Liver (tissue), 2 donors: ENCODE results near the gene HADHB.
A peak's percentile ranks its signal among the peaks of the same experiment; 100 is the strongest.

Source experiments
- FOXA1 ChIP-seq: IDR thresholded peaks from 2 replicates; pipeline ENCODE4 v1.6.1; 2016; ENCODE audit warnings: antibody characterized with exemption
- HNF4A ChIP-seq, 2 donors: conservative IDR thresholded peaks; 2 replicates each; pipeline ENCODE4 v1.6.1; 2016; ENCODE audit warnings: antibody characterized with exemption in 2 of 2, mild to moderate bottlenecking in 2 of 2
- NR2F2 ChIP-seq: IDR thresholded peaks from 2 replicates; pipeline ENCODE4 v1.6.1; 2016; ENCODE audit warnings: antibody characterized with exemption
- SP1 ChIP-seq: IDR thresholded peaks from 2 replicates; pipeline ENCODE4 v1.6.1; 2018; ENCODE audit warnings: antibody characterized with exemption, mild to moderate bottlenecking
- TF ChIP-seq, protein P1 (sequence below): IDR thresholded peaks from 2 replicates; pipeline ENCODE4 v1.6.1; 2016; ENCODE audit warnings: antibody characterized with exemption
- donor health status: healthy.

DNA sequence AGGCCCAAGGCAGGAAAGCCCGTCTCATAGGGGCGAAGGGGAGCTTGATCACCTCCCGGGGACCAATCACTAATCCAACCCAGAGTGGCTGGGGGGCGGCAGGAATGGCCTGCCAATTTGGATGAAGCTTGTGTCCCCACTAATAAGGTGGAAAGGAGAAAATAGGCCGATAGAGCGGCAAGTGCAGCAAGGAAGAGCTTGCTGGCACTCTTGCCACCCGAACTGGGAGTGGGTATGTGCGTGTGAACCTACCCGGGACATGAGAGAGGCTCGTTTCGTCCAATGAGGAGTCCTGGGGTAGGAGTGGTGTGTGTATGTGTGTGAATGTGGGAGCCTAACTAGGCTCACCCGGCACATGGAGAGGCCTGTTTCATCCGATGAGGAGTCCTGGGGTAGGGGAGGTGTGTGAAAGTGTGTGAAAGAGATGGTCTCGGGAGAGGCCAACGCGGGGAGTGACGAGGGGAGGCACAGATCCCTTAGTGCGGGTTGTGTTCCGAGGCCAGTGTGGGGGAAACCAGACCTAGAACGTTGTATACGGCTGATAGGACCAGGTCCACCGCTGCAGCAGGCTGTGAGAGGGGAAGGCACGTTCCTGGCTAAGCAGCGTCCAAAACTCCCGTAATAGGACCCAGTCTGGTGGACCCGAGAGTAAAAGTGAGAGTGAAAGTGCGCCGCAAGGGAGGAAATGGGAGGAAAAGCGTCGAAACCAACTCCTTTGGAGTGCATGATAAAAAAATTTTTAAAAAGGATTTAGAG is 54.1 kb downstream of the HADHB start:
- TF ChIP-seq HNF4A (conservative IDR thresholded peaks at IDR 0.05) (no peak), FOXA1 (no peak), SP1 (no peak), NR2F2 (no peak)
- TF ChIP-seq, protein P1, sequence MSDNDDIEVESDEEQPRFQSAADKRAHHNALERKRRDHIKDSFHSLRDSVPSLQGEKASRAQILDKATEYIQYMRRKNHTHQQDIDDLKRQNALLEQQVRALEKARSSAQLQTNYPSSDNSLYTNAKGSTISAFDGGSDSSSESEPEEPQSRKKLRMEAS = peak; percentile 50
